AG08396 (cell line): ENCODE results near the gene NOP9.

ENCODE experiments used
- DNase-seq: peaks from one replicate; pipeline ENCODE4 v3.0.0; 2012; ENCODE audit warnings: low spot score, mixed read lengths

NOP9 gene

GRCh38 chr14:24329073-24329663 is 29.5 kb downstream of the NOP9 start:
- DNase-seq: no peak

- DNase-seq: no peak
These were observed 30.1 kb downstream of the NOP9 start for GRCh38 chr14:24329736-24330135.

- DNase-seq: no peak
These were observed 31.5 kb downstream of the NOP9 start for GRCh38 chr14:24330973-24331674.

- no peak for DNase-seq
These were observed 32.1 kb downstream of the NOP9 start for GRCh38 chr14:24331731-24332267.

DNA sequence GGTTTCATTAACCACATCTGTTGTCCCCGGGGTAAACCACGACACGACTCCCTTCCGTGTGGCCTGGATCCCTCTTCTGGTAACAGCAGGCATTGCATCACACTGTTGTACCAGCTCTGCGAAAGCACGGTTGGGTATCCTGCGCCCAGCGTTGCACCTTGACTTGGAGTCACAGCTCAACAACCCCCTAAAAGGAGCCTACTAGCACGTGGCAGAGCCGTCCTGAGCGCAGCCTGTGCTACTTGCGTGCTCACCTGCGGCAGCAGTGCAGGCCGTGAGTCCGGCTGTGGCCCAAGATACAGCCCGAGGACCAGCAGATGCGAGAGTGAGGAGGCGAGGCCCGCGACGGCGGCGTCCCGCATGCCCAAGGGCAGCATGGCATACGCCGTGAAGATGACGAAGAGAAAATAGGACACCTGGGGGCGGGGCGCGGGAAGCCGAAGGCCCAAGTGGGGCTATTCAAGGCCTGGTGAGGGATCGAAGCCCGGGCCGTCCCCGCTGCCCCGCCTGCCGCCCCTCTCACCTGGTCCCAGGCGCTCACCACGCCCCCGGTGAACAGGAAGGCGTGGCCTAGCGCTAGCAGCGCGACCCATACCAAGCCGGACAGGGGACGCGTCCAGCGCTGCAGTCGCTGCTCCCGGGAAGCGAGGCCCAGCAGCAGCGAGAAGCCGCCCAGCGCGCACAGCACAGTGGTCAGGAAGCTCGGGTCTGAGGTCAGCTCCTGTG is 32.8 kb downstream of the NOP9 start:
- DNase-seq: peak; percentile 87

- no peak for DNase-seq
These were observed 35.0 kb downstream of the NOP9 start, which contains the start of gene ADCY4 for GRCh38 chr14:24334431-24335291. ADCY4 (minus strand) TSS chr14:24335071; CDS start chr14:24334652, 419 bp downstream.

GRCh38 chr14:24335461-24336171 is 36.0 kb downstream of the NOP9 start:
- DNase-seq: no peak

DNA sequence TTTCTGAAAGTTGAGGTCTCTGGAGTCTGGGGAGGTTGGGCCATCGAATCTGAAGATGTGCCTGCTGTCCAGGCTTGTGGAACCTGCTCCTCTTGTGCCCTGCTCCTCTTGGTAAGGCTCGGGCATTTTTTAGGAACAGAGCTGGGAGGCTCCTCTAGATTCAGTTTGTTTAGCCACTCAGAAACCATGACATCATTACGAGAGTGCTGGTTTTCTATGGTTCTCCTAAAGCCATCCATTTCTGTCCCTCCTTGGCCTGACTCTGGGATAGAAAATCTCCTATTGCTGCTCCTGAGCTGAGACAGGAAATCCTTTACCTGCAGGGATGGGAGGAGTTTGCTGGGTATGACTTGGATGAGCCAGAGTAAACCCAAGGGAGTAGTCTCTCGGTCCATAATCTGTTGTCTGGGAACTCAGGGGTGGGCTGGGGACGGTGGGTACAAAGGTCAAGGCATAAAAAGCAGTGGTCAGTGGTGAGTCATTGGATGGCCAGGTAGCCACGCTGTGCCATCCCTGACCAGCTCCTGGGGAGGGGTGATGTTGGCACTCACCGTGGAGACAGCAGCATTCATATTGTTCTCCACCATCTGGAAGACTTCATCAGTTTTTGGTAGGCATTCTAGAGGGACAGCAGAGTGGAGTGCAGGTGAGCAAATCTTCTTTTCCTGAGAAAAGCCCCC is 37.6 kb downstream of the NOP9 start:
- no peak for DNase-seq

DNA sequence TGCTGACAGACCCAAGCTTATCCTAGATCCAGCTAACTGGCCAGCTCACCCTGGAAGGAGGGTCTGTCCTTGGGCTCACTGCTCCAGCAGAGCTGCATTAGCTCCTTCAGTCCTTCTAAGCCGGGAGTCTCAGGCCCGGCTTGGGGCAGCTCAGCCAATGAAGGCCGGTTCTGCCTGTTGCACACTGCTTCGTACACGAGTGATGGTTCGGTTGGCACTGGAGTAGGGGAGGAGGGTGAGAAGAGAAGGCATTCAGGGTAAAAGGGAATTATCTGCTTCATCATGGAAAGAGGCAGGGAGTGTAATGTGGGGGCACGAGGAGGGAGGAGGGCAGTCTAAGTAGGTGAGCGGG is 38.1 kb downstream of the NOP9 start:
- no peak for DNase-seq

DNA sequence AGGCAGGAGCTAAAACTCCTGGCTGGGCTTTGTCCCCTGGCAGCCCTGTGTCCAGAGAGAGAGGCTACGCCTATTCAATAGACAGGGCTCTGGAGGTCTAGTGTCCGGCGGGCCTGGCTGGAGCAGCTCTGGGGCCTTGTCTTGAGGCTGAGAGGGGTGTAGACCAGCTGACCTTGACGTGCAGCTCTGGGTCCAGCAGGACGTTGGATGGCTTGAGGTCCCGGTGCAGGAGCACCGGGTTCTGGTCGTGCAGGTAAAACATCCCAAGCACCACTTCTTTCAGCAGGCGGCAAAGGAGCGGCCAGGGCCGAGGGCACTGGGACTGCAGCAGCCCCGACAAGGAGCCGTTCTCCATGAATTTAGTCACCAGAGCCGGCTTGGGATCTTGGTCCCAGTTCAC is 39.2 kb downstream of the NOP9 start:
- DNase-seq: no peak

- DNase-seq: no peak
These were observed 39.9 kb downstream of the NOP9 start, which contains the start of gene RIPK3 for GRCh38 chr14:24339284-24340151. RIPK3 (minus strand) TSS chr14:24339991; CDS start chr14:24339826, 165 bp downstream.

- no peak for DNase-seq
These were observed 41.0 kb downstream of the NOP9 start for GRCh38 chr14:24340606-24341005.

- DNase-seq: no peak
These were observed 43.2 kb downstream of the NOP9 start for GRCh38 chr14:24342889-24343288.

DNA sequence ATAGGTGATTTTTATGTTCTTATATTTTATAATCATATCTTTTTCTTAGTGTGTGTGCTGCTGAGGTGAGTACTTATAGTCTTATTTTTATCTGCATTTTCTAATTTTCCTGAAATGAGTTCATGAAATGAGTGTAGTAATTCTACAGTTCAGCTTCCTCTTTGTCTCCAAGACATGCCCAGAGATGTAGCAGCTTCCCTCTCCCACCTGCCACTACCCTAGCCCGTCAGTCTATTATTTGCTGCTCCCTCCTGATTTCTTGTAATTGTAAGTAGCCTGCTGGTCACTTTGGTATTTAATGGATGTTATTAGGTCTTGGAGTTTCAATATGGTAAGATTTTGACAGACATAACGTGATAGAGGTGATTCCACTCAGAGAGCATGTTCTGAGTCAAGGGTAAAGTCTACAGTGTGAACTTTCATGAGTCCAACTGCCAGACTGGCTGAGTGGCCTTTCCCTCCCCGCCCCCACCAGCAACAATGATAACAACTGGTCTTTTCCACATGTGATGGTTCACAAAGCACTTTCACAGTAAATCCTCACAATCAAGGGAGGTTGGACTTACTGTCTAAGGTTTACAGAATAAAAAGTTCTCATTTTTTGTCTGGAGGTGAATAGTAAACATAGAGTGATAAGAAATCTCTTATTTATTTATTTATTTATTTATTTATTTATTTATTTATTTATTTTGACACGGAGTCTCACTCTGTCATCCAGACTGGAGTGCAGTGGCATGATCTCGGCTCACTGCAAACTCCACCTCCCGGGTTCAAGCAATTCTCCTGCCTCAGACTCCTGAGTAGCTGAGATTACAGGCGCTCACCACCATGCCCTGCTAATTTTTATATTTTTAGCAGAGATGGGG is 44.4 kb downstream of the NOP9 start:
- no peak for DNase-seq

DNA sequence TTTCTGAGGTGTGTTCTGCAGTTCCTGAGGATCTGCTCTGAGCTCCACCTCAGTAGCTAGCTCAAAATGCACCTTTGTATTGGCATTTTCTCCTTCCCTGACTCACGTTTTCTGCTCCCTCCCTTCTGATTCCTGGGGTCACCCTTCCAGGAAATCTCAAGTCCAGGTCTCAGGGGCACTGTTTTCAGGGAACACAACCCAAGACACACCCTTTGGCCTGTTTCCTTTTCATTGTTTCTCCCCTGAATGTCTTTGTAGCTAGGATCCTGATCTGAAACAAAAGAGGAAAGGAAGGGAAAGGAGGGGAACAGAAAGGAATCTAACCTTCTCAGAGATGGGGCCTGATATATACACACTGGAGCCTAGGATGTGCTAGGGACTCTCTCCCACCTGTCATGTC is 47.5 kb downstream of the NOP9 start:
- DNase-seq: no peak

GRCh38 chr14:24348186-24348585 is 48.5 kb downstream of the NOP9 start:
- no peak for DNase-seq

- DNase-seq: no peak
These were observed 50.1 kb downstream of the NOP9 start for GRCh38 chr14:24349742-24350141.

DNA sequence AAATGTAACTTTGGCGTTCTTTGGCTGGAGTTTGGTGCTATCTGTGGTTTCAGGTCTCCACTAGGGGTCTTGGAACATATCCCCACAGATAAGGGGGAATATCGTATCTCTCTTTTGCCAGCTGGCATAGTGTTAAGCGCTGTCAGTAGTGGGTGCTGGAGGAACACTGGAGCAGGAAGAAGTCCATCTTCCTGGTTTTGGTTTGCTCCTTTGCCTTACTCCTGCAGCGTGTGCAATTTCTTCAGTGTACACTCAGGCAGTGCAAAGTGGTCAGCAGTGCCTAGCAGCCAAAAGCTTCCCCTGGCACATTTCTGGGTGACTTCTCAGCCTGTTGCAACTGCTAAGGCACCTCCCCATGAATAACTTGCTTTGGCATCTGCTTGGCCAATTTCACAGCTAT is 51.9 kb downstream of the NOP9 start:
- peak; percentile 47 for DNase-seq
